HG03135 (cell line): ENCODE results near the gene MYO18A.

ENCODE experiments used
- ATAC-seq: cut with Tn5 transposase; IDR thresholded peaks from one replicate; pipeline ENCODE4 v1.9.1; 2021; ENCODE audit warnings: mild to moderate bottlenecking, moderate library complexity; ENCODE audit not compliant: unreplicated experiment

The MYO18A gene

GRCh38 chr17:29084541-29085146, 95.6 kb downstream of the MYO18A start:
- ATAC-seq, result no peak

GRCh38 chr17:29080965-29081364, 99.2 kb downstream of the MYO18A start:
- ATAC-seq, result no peak

GRCh38 chr17:29080323-29080722, 99.9 kb downstream of the MYO18A start:
- no peak for ATAC-seq

GRCh38 chr17:29079887-29080286, 100.3 kb downstream of the MYO18A start:
- ATAC-seq, result no peak

- ATAC-seq, result no peak
Observed at GRCh38 chr17:29079433-29079832, 100.8 kb downstream of the MYO18A start.

GRCh38 chr17:29078183-29079045, 101.8 kb downstream of the MYO18A start:
- ATAC-seq, result no peak

GRCh38 chr17:29077320-29077719, 102.9 kb downstream of the MYO18A start:
- no peak for ATAC-seq

GRCh38 chr17:29076722-29077121, 103.5 kb downstream of the MYO18A start:
- ATAC-seq, result no peak

- ATAC-seq, result no peak
Observed at GRCh38 chr17:29076087-29076486, 104.1 kb downstream of the MYO18A start.

GRCh38 chr17:29074488-29074887, 105.7 kb downstream of the MYO18A start:
- no peak for ATAC-seq

GRCh38 chr17:29073520-29073919, 106.7 kb downstream of the MYO18A start:
- ATAC-seq, result no peak

- ATAC-seq, result no peak
Observed at GRCh38 chr17:29073045-29073444, 107.2 kb downstream of the MYO18A start.

GRCh38 chr17:29071303-29071702, 108.9 kb downstream of the MYO18A start:
- no peak for ATAC-seq

GRCh38 chr17:29070781-29071180, 109.4 kb downstream of the MYO18A start:
- no peak for ATAC-seq

GRCh38 chr17:29070308-29070707, 109.9 kb downstream of the MYO18A start:
- ATAC-seq, result no peak

GRCh38 chr17:29069526-29070041, 110.6 kb downstream of the MYO18A start:
- ATAC-seq, result no peak

GRCh38 chr17:29068818-29069217, 111.4 kb downstream of the MYO18A start:
- ATAC-seq, result no peak

- ATAC-seq, result no peak
Observed at GRCh38 chr17:29066606-29067005, 113.6 kb downstream of the MYO18A start.

- no peak for ATAC-seq
Observed at GRCh38 chr17:29066047-29066446, 114.2 kb downstream of the MYO18A start.

GRCh38 chr17:29063992-29064391, 116.2 kb downstream of the MYO18A start:
- ATAC-seq, result no peak

- no peak for ATAC-seq
Observed at GRCh38 chr17:29062215-29062614, 118.0 kb downstream of the MYO18A start.

- no peak for ATAC-seq
Observed at GRCh38 chr17:29061036-29061435, 119.2 kb downstream of the MYO18A start.
